Renal cortex interstitium (tissue), 11 donors: ENCODE results near the gene ADSS1. TPM values are rescaled to one million over a fixed set of nuclear protein-coding genes. Genes with fewer than 3 reads are reported as not detected.

Experiments used
- DNase-seq, 11 donors: peaks; one replicate each; pipeline ENCODE4 v3.0.0-alpha.2; 2013; ENCODE audit warnings: low read depth in 9 of 11, low spot score in 4 of 11; ENCODE audit errors: extremely low read depth in 1 of 11
- polyA plus RNA-seq, 3 donors: library from polyadenylated mRNA; unstranded; fragments of 120-200 nt; gene quantifications; one replicate each; pipeline ENCODE4 v1.2.1, GENCODE V29; 2013; ENCODE audit not compliant: insufficient read length in 3 of 3

Gene ADSS1
- polyA plus RNA-seq, 3 donors, result 16.4 to 18.3 (median 17.8) TPM

DNA sequence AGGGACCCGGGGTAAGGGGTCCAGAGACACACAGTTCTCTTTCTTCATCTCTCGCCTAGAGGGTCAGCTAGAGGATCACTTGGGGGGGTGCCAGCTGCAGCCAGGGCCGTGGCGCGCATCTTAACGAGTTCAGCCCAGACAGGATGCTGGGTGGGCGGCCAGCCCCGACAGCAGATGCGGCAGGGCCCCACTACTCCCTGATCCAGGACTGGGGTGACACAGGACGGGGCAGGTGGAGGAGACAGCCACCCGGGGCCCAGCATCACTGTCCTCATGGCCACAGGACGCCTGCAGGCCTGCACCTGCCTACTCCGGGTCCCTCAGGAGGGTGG lies 58.7 kb downstream of the ADSS1 start:
- DNase-seq, result no peak

DNA sequence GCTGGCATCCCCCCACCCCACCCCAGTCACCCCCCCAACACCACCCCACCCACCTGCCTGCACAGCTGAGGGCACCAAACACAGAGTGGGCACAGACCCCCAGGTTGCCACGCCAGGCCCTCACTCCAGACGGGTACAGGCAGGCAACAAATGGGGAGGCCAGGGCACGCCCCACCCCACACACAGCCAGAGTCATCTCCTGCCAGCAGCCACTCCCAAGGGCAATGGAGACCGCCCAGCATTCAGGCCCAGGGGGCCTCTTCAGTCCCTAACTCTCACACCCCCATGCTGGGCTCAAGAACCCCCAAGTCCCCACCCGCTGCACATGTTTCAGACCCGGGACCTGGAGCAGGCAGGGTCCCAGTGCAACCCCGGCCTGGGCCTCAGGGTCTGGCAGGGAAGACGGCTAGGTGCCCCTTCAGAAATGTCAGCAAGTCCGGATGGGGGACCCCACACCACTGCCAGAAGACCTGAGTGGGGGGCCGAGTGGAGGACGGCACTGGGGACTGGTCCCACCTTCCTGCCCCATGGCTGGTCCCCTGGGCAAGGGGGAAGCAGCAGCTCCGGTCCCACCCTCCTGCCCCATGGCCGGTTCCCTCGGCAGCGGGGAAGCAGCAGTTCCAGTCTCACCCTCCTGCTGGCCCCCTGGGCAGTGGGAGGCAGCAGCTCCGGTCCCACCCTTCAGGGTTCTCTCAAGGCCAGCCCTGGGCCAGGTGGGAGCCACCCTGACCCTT lies 59.6 kb downstream of the ADSS1 start:
- DNase-seq, result no peak

DNA sequence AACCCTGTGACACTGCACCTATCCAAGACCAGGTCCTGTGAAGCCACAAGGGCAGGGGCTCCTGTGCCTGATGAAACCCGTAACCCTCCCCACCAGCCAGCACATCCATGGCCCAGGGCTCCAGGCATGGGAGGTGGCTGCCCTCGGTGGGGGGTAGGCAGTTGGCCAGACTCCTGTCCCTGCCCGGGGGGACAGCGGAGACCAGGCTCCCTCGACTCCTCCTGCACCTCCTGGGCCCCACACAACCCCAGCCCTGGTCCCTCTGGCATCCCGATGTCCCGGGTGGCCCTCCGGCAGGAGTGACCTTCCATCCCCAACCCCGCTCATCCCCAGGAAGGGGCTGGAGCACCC lies 60.2 kb downstream of the ADSS1 start:
- no peak for DNase-seq

DNA sequence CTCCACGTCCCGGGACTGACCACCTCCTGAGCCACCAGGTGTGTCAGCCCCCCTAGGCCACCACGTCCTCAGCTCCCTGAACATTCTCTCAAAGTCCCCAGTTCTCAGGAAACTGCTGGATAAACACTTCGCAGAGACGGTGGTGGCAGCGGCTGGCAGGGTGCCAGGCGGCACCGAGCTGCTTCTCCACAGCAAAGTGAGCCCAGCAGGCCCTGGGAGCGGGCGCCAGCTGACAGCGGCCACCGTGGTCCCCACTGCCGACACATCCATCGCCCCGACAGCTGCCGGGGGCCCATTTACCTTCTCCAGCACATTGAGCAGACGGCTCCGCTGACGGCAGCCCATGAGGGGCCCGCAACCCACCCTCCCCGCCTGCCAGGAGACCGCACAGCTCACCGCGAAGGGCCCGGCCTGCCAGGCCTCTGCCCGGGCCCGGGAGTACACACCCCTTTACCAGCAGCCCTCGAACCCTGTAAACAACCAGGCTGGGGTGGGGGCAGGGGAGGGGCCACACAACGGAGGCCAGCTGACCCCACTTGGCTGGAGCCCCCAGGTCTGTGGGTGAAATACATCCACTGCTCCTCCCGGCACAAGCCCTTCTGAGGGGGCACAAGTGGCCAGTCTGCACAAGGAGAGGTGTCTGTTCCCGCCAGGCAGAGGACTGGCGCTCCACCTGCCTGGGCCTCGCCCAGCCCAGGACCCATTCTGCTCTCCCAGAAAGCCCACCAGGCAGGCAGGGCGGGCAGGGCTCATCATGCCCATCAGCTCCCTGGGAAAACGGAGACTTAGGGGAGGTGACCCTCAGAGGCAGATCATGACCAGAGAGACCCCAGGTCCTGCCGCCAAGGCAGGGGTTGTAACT lies 61.0 kb downstream of the ADSS1 start:
- DNase-seq, result no peak

DNA sequence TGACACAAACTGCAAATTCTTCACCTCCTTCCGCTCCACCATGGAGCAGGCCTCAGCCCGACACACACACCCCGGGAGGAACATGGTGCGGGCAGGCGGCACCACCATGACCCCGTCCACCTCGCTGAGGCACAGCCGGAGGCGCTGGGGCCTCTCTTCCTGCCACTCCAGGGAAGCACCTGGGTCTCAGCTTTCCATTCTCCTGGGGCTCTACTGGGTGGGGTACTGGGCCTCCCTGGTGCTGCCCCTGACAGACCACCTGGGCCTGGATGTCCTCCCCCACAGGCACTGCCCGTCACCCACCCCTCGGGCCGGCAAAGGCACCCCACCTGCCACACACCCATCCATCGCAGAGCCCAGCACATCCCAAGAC lies 61.7 kb downstream of the ADSS1 start:
- DNase-seq, result no peak

DNA sequence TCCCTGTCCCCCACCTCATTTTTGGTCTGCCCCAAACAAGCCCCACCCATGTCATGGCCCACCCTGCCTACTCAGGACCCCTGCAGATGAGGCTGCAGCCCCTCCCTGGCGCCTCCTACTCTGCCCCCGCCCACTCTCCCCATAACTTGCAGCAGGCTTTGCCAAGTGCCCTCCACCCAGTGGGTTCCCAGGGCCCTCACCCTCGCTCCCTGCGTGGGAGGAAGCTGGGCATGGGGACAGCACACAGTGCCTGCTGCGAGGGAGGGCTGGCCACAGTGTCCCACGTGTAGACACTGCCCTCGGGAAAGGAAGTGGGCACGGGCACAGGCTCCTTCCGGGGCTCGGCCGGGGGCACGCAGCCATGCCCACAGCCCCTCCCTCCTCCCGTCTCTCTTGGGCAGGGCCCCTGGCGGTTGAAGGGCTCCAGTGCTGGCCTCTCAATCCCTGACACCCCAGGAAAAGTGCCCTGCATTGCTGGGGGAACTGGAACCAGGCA lies 62.1 kb downstream of the ADSS1 start:
- no peak for DNase-seq

DNA sequence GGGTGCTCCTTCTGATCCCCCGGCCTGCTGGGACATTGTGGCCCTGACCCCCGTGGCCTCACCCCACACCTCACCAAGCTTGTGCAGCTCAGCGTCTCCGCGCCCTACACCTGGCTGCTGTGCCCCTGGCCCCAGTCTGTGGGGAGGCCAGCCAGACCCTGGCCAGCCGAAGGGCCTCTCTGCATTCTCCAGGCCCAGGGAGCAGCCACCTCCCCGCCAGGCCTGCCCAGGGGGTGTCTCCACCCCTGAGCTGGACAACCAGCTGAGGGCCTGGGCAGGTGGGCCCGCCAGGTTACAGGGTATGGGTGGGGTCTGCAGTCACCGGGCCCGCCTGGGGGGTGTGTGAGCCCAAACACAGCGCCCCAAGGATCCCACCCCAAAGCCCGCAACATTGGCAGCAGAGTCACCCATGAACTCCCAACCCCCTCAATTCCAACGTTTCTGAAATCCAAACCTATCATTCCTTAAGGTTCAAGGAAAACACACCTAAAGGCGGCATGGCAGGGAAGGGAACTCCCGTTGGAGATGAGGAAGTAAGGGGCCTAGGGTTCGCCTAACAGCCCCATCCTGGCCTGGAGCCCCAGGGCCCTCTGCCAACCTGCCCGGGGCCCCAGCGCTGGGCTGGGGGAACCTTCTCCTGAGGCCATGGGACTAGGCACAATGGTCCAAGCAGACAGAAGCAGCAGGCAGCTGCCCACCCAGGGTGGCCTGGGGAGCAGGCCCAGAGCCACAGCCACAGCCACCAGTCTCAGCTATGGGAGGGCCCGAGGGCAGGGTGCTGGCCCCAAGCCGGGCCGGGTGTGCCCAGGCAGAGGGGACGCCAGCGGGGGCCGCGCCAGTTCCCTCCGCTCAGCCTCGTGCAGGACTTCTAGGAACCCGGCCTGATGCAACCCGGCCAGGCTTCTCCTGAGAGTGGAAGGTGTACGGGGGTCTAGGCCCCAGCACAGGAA lies 63.0 kb downstream of the ADSS1 start:
- DNase-seq, result no peak

DNA sequence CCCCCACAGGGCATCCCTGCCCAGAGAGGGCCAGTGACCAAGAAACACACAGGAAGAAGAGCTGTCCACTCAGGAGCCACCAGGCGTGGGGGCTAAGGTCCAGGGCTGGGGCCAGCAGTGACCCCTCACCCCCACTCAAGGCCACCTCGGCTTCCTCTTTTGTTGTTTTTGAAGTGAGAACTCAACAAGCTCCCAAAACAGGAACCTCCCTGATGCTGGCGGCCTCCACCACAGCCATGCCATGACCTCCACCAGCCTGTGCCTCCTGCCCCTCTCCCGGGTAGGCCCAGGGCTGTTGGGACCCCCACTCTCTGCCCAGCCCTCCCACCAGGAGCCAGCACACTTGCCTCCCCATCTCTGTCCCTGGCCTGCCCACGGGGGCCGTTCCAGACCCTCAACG lies 63.7 kb downstream of the ADSS1 start:
- no peak for DNase-seq

DNA sequence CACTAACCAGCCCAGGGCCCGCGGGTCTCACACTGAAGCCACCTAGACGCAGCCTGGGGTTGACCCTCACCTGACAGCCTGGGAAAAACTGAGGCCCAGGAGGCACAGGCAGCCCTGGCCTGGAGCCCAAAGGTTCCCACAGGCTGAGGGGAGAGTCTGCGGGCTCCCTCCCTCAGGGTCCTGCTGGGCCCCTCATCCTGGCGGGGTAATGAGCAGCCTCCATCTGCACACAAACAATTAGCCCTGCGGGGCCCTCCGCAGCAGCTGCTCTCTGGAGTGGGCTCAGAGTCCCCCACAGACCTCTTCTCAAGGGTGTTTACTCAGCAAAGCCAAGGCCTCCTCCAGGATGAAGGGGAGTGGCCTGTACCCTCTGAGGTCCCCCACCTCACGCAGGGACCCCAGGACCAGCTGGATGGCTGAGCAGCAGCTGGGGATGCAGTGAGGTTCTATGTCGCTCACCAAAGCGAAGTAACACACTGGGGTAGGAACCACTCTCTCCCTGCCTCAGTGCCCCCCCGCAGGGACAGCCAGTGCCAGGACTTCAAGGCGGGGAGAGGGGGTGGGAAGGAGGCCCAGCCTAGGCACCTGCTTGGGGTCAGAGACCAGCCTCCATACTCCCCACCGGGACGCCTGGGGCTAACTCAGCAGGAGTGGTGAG lies 64.3 kb downstream of the ADSS1 start:
- no peak for DNase-seq

DNA sequence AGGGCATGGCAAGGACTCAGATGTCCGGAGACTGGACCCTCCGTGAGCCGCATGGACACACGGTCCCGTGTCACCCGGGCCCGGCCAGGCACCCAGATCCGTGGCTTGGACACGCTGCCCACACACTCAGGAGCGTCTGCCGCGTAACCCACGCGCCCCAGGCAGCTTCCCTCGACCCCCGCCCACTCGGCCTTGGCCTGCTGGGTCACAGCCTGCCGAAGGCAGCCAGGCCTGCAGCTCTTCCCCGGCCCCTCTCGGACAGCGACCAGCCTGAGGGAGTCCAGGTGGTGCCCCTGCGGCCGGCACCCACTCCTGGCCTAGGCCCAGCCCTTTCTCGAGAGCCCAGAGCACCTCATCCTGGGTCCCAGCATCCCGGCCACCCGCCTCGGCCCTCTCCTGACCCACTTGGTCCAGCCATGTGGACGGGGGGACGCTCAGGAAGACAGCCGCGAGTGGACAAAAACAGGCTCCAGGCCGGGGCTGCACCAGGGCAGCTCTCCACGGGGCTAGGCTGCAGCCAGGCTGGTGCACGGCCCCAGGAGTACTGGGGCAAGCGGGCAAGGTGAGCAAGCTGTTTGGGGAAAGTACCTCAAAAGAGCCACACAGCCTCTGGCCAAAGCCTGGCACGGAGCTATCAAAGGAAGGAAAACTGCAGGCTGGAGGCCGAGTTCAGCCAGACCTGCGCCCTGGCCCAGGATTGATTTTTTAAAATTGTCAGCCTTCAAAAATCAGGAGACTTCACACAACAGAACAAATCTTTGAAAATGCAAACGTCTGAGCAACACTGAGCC lies 65.0 kb downstream of the ADSS1 start:
- DNase-seq, result no peak

DNA sequence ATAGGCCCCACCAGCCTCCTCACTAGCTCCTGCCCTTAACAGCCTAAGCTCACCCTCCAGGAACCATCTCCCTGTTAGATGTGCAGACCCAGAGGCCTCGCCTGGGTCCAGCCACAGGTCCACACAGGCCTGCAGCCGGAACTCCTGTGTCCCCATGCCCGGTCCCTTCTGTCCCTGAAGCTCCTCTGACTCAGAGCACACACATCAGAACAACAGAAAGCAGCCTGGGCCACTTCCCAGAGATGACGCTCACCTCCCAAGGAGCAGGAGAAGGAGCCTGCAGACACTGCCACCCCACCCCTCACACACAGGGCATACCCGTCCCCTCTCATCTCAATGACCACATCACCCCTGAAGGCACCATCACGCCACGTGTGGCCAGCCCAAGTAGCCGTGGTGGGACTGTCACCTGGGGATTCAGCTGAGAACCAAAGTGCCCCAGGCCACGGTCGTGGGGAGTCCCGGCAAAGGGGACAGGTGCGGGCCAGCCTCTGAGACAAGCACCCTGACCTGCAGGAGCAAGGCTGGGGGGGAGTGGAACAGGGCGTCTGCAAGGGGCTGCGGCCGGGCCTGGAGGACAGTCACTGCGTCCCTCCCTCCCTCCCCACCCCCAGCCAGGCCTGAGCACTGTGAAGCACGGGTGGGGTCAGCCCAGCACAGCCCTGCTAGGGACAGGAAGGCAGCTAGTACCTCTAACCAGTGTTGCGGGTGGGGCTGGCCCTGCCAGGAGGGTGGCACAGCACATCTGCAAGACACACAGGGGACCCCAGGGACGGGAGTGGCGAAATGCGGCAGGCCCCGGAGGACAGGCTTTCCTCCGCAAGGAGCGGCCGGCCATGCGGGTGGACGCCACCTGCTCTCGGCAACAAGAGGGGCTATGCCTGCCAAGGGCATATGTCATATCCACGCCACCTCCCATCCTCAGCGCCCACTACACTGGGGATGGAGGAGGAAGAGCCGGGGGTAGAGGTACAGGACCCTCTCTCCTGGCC lies 66.0 kb downstream of the ADSS1 start:
- no peak for DNase-seq

DNA sequence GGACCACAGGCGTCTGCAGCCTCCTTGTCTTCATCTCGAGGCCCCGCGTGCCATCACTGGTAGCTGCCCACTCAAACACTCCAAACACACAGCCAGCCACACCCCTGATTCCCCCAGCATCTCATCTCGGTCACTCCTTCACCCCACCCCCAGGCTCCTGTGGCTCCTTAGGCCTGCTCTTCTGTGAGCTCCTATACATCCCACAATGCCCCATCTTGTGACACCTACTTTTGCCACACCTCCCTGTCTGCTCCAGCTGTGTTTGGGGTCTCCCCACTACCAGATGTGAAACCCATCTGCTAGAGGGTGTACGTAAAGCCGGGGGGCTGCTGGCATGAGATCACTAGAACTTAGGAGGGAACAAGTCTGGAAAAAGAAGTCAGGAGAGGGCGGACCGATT lies 67.4 kb downstream of the ADSS1 start:
- no peak for DNase-seq

DNA sequence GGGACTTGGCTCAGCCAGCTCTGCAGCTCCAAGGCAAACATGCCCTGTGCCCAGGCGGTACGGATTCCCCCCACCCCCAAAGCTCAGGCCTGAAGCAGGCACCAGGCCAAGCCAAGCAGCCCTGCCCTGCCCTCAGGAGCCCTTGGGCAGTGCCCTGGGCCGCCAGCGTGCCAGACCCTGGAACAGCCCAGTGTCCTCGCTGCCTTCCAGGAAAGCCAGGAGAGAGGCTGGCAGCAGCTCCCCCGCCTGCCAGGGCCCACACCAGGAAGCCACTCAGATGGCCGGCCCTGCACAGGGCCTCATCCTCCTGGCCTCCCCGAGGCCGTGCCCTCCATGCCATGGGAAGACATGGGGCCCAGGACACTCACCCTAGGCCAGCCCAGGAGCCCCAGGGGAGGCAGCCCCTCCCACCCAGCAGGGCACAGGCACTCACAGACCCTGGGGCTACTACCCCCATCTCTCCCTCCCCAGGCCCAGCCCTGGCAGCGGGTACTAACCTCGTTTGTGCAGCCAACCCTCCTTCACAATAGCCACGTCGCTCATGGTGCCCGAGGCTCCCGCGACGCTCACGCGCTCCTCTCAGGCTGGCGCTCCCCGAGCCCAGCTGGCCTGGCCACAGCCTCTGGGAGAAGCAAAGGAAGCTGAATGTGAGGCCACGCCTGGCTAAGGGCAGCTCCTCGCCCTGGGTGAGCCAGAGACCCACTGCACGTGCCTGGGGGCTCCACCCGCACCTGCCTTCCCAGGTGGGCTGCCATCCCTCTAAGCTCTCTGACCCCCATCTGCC lies 68.3 kb downstream of the ADSS1 start:
- DNase-seq, result no peak

DNA sequence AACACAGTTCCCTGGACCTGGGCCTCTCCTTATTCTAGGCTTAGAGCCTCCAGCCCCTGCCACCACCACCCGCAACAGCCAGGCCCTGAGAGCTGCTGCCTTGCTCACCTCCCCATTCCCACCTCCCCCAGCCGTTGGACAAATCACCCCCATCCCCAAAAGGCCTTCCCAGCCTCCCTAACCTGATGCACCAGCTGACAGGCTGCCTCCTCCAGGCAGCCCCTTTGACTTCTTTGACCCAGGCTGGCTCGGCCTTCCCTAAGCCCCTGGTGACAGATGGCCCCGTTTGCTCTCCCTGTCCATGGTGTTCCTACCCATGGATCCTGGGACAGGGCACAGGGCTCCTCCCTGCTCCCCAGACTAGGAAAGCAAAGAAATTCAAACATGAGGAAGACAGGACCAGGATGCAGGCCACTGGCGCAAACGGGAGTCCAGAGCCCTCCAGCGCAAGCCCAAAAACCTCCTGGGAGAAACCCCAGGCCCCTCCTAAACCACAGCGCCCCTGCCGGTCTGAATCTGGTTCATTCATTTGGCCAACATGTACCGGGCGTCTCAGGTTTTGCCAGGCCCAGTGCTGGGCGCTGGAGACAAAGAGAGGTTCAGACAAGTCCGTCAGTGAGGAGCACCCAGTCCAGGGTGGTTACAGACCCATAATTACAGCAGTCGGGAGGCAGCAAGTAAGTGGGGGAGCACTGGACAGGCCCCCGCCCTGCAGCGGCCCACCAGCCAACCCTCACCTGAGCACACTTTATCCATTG lies 69.1 kb downstream of the ADSS1 start:
- DNase-seq, result no peak

DNA sequence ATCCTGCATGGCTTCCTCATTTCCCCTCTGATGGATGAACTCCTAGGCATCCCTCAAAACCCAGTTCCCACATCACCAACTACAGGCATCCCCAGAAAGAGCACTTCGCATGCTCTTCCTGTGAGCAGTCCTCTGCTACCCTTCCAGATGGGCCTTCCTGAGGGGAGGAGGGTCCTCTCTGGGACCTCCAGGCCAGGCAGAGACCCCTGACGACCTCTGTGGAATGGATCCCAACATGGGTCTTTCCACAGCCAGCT lies 69.6 kb downstream of the ADSS1 start:
- DNase-seq, result no peak

DNA sequence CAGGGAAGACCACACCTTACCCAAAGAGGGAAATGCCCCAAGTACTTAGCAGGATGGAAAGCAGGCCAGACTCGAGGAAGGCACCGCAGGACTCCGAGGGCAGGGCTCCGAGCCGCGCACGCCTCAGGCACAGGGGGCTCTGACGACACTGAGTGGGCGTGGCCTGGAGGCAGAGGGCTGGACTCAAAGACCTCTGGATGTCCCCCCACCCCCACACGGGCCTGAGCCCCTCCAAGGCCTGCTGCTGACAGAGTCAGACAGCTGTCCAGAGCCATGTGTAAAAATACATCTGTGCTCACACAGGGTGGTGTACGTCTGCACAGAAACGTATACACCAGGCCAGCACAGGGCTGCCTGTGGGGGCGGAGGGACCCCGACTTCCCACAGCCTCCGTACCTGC lies 70.1 kb downstream of the ADSS1 start:
- DNase-seq, result no peak
